ENCODE results near the gene OSBPL8.

DNA sequence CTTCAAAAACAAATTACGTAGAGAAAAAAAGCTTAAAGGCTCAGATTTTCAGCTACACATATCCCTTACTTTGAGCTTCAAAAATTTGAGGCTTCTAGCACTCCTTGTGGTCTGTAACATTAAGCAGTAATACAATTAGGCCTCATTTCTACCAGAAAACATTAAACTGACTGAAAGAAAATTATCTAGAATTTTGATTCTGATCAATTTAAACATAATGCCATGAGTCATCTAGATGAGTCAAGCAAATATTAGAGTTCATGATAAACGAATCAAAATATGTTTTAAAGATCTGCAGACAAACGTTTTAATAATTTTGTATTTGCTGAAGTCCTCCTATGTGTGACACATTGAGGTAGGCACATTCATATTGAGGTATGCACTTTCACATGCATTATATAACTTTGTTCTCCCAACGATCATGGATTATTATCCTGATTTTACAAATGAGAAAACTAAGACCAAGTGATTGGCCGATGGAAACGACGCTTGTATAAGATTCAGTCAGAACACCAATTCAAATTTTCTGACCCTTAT lies 4.3 kb downstream of the OSBPL8 start:
- no peak for TF ChIP-seq POLR2A (IDR thresholded peaks at IDR 0.05; ENCODE audit: low read depth, low read length)
- TF ChIP-seq POLR2AphosphoS5 (IDR thresholded peaks at IDR 0.05; ENCODE audit: low read depth, low read length), result no peak
- TF ChIP-seq TAF1 (IDR thresholded peaks at IDR 0.05; ENCODE audit: low read depth, low read length), result no peak
- TF ChIP-seq SPI1 (IDR thresholded peaks at IDR 0.05; ENCODE audit: low read depth, low read length), result no peak

All from GM12891 (cell line).